Spleen (tissue), 11 donors: Measurements from ENCODE around the gene SRGAP3. TPM values are rescaled to one million over a fixed set of nuclear protein-coding genes. Genes with fewer than 3 reads are reported as not detected.

Source experiments
- DNase-seq: peaks from one replicate; pipeline ENCODE4 v3.0.0-alpha.2; 2020
- H3K27ac ChIP-seq, 8 donors: fragments of 200-600 bp; sonication (generic) in 7 of 8; 1 replicate in 4 of 8; 2 replicates in 4 of 8; pipeline versions ENCODE4 v1.5.0 to v1.8.0; 2016 to 2021; ENCODE audit warnings: inconsistent platforms in 4 of 8, mild to moderate bottlenecking in 4 of 8, moderate library complexity in 1 of 8
- H3K27me3 ChIP-seq, 7 donors: fragments of 200-600 bp; sonication (generic) in 6 of 7; replicated peaks in 1 of 7; 1 replicate in 4 of 7; 2 replicates in 3 of 7; pipeline versions ENCODE4 v1.5.0 to v1.8.0; 2016 to 2021; ENCODE audit warnings: inconsistent platforms in 3 of 7, mild to moderate bottlenecking in 1 of 7
- H3K36me3 ChIP-seq, 6 donors: fragments of 200-600 bp; sonication (generic) in 5 of 6; 1 replicate in 4 of 6; 2 replicates in 2 of 6; pipeline versions ENCODE4 v1.5.0 to v1.8.0; 2016 to 2021; ENCODE audit warnings: inconsistent platforms in 2 of 6
- H3K4me1 ChIP-seq, 6 donors: fragments of 200-600 bp; sonication (generic) in 5 of 6; 1 replicate in 3 of 6; 2 replicates in 3 of 6; pipeline versions ENCODE4 v1.5.0 to v1.8.0; 2016 to 2021; ENCODE audit warnings: inconsistent platforms in 3 of 6
- H3K4me3 ChIP-seq, 8 donors: fragments of 200-600 bp; sonication (generic) in 7 of 8; 1 replicate in 4 of 8; 2 replicates in 4 of 8; pipeline versions ENCODE4 v1.5.0 to v1.8.0; 2016 to 2021; ENCODE audit warnings: inconsistent platforms in 4 of 8, mild to moderate bottlenecking in 4 of 8, moderate library complexity in 2 of 8
- H3K9me3 ChIP-seq, 8 donors: fragments of 200-600 bp; sonication (generic) in 7 of 8; 1 replicate in 4 of 8; 2 replicates in 4 of 8; pipeline versions ENCODE4 v1.5.0 to v1.8.0; 2016 to 2021; ENCODE audit warnings: inconsistent platforms in 4 of 8
- POLR2A ChIP-seq, 3 donors: fragments of 450-650 bp; IDR thresholded peaks; one replicate each; pipeline ENCODE4 v1.5.1; 2017; ENCODE audit warnings: antibody characterized with exemption in 3 of 3, mild to moderate bottlenecking in 1 of 3
- POLR2AphosphoS5 ChIP-seq, 3 donors: sonication (generic); formaldehyde crosslinking; IDR thresholded peaks; one replicate each; pipeline ENCODE4 v1.5.1; 2017; ENCODE audit warnings: antibody characterized with exemption in 3 of 3
- WGBS, 5 donors: extraction: QIAGEN DNeasy Blood & Tissue Kit in 3 of 5; methylation state at CpG; one replicate each; pipeline versions ENCODE4 v1.1.5 to v1.1.7; 2013 to 2018; 5-methylcytosine and 5-hydroxymethylcytosine counted together
- intact Hi-C: fragments of 100-400 bp; cut with DNase I; formaldehyde crosslinking; loops from one replicate; pipeline ENCODE4 v1.15.0; 2023; ENCODE audit warnings: low total_unique reads
- polyA plus RNA-seq, 3 donors: library from polyadenylated mRNA; stranded (reverse); fragments of 200-250 nt; gene quantifications; one replicate each; pipeline ENCODE4 v1.2.1, GENCODE V29; 2013
- total RNA-seq, 7 donors: library from RNA; depleted of rRNA in 3 of 7; stranded (reverse); fragments of >200 nt in 3 of 7; fragmentation: NEBNext Ultra II Directional in 4 of 7; extraction: Animal tissue kit (Norgen Biotek cat#: 25700) in 4 of 7; gene quantifications; one replicate each; pipeline versions ENCODE4 v1.1.0 to v1.2.1, GENCODE V29; 2016 to 2021
- TF ChIP-seq, protein P1 (sequence below), 11 experiments: fragments of 200-600 bp in 7 of 11; fragments of 450-650 bp in 4 of 11; sonication (generic) in 4 of 11; IDR thresholded peaks in 8 of 11; conservative IDR thresholded peaks in 3 of 11; 1 replicate in 7 of 11; 2 replicates in 4 of 11; pipeline versions ENCODE4 v1.4.0 to v1.8.0; 2016 to 2021; ENCODE audit warnings: antibody characterized with exemption in 11 of 11, inconsistent platforms in 4 of 11, mild to moderate bottlenecking in 1 of 11
- donor health status: healthy with polysubstance abuse.
- donor health status: DM: no; HTN: no; CAD: no; lungs with moderate emphysema.
- donor health status: DM: no; HTN: no; CAD: no.
- donor health status: Bipolar disorder and iron deficiency.
- donor health status: healthy.
- donor health status: DM: no; HTN: no; CAD: no.
- donor health status: DM: yes; HTN: yes; CAD: no.

SRGAP3 gene
- total and polyA plus RNA-seq, 10 donors = 0.54 to 10.3 (median 6.4) TPM

DNA sequence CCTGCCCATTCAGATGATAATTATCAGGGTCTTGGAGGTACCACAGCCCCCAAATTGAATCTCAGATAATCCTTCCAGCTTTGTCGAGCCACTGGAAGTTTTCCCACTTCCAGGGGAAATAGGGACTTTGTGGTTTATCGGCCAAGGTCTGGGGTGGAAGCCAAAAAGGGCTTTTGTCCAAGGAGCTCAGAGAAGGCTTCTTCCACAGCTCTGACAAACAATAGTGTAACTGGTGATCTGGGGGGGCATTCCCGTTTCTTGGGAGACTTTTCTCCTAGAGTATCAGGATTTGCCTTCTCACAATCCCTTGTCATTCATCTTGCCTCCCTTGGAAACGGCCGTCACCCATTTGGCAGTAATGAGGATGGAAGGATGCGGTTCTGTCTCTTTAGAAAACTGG, 18.4 kb downstream of the SRGAP3 start:
- no peaks in the 10 kb centered on the region for H3K9me3 ChIP-seq
- H3K27ac ChIP-seq = no peak overlapping the region
- DNase-seq = no peak
- TF ChIP-seq POLR2A (IDR thresholded peaks at IDR 0.05) = no peak
- TF ChIP-seq, protein P1, sequence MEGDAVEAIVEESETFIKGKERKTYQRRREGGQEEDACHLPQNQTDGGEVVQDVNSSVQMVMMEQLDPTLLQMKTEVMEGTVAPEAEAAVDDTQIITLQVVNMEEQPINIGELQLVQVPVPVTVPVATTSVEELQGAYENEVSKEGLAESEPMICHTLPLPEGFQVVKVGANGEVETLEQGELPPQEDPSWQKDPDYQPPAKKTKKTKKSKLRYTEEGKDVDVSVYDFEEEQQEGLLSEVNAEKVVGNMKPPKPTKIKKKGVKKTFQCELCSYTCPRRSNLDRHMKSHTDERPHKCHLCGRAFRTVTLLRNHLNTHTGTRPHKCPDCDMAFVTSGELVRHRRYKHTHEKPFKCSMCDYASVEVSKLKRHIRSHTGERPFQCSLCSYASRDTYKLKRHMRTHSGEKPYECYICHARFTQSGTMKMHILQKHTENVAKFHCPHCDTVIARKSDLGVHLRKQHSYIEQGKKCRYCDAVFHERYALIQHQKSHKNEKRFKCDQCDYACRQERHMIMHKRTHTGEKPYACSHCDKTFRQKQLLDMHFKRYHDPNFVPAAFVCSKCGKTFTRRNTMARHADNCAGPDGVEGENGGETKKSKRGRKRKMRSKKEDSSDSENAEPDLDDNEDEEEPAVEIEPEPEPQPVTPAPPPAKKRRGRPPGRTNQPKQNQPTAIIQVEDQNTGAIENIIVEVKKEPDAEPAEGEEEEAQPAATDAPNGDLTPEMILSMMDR (IDR thresholded peaks at IDR 0.05 in 8 of 11, conservative IDR thresholded peaks at IDR 0.05 in 3 of 11) = no peak
- no peaks in the 10 kb centered on the region for H3K36me3 ChIP-seq
- no peaks in the 10 kb centered on the region for H3K27me3 ChIP-seq
- no peak overlapping the region for H3K4me3 ChIP-seq
- intact Hi-C loops = no loop called here
- H3K4me1 ChIP-seq = no peaks in the 10 kb centered on the region
- WGBS, 5 donors = 50 to 74% (median 64%) methylated on average over 6 of the region's 6 CpGs

DNA sequence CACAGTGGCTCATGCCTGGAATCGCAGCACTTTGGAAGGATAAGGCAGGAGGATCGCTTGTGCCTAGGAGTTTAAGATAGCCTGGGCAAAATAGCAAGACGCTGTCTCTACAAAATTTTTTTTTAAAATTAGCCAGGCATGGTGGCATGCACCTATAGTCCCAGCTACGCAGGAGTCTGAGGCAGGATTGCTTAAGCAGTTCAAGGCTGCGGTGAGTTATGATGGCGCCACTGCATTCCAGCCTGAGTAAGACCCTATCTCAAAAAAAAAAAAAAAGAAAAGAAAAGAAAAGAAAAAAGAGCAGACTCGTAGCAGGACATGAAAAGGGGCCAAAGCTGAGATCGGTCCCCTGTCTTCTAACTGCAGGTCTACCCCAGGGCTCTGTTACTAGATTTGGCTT, 18.9 kb downstream of the SRGAP3 start:
- no peaks in the 10 kb centered on the region for H3K9me3 ChIP-seq
- WGBS, 5 donors = 78 to 91% (median 88%) methylated on average over 8 of the region's 8 CpGs
- TF ChIP-seq, protein P1 (IDR thresholded peaks at IDR 0.05 in 8 of 11, conservative IDR thresholded peaks at IDR 0.05 in 3 of 11) = no peak
- no peak for TF ChIP-seq POLR2A (IDR thresholded peaks at IDR 0.05)
- TF ChIP-seq POLR2AphosphoS5 (IDR thresholded peaks at IDR 0.05) = no peak
- H3K27me3 ChIP-seq = no peaks in the 10 kb centered on the region
- H3K27ac ChIP-seq = no peak overlapping the region
- no peaks in the 10 kb centered on the region for H3K4me1 ChIP-seq
- H3K36me3 ChIP-seq = no peaks in the 10 kb centered on the region
- no peak overlapping the region for H3K4me3 ChIP-seq
- intact Hi-C loops = no loop called here
- no peak for DNase-seq

DNA sequence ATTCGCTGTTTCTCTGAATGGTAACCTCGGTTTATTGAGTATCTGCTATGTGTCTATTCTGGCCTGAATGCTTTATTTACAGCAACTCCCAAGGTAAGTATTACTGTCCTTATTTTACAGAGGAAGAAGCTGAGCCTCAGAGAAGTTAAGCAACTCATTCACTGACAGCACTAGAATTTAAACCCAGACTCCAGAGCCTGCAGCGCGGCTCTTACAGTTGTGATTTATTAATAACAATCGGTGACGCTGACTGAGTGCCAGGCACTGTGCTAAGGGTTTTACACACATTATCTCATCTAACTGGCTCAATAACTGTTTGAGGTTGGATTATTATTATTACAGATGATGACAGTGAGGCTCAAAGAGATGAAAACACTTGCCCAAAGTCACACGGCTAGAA, 19.6 kb downstream of the SRGAP3 start:
- TF ChIP-seq, protein P1 (IDR thresholded peaks at IDR 0.05 in 8 of 11, conservative IDR thresholded peaks at IDR 0.05 in 3 of 11) = no peak
- TF ChIP-seq POLR2A (IDR thresholded peaks at IDR 0.05) = no peak
- no peak for TF ChIP-seq POLR2AphosphoS5 (IDR thresholded peaks at IDR 0.05)
- 77 to 93% (median 84%) methylated on average over 7 of the region's 7 CpGs for WGBS, 5 donors
- Histone ChIP-seq H3K36me3 (no peaks in the 10 kb centered on the region), H3K27me3 (no peaks in the 10 kb centered on the region), H3K4me1 (no peaks in the 10 kb centered on the region), H3K27ac (no peak overlapping the region), H3K9me3 (no peaks in the 10 kb centered on the region), H3K4me3 (no peak overlapping the region)
- intact Hi-C loops = no loop called here
- DNase-seq = no peak

DNA sequence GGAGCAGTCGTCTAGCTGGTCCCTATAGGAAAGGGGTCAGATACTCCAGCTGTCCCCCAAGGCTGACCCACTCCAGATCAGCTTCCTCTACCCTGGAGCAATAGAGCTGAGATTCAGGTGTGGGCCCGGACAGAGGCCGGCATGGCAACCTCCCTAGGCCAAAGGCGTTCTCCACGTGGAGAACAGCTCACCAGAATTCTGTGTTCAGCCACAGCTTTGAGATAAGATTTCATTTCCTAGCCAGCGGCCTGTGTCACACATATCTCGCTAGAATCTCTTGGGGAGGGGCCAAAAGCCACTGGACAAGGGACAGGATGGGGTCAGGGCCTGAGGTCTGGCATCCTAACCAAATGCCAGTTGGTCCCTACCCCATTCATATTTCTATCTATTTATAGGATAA, 20.1 kb downstream of the SRGAP3 start:
- H3K36me3 ChIP-seq = no peaks in the 10 kb centered on the region
- H3K27ac ChIP-seq = no peak overlapping the region
- no peak for DNase-seq
- TF ChIP-seq, protein P1 (IDR thresholded peaks at IDR 0.05 in 8 of 11, conservative IDR thresholded peaks at IDR 0.05 in 3 of 11) = no peak
- TF ChIP-seq POLR2AphosphoS5 (IDR thresholded peaks at IDR 0.05) (no peak), POLR2A (IDR thresholded peaks at IDR 0.05) (no peak)
- no peaks in the 10 kb centered on the region for H3K4me1 ChIP-seq
- H3K9me3 ChIP-seq = no peaks in the 10 kb centered on the region
- intact Hi-C loops = no loop called here
- no peaks in the 10 kb centered on the region for H3K27me3 ChIP-seq
- H3K4me3 ChIP-seq = no peak overlapping the region
- 44 to 80% (median 59%) methylated on average over 7 of the region's 7 CpGs for WGBS, 5 donors
